ENCODE measurements around the gene ARMH3. TPM values are rescaled to one million over a fixed set of nuclear protein-coding genes. Genes with fewer than 3 reads are reported as not detected.
"Not testable (repeated sequence)": the region's sequence is repeated elsewhere in the genome, so short reads cannot be mapped to it uniquely, and the experiment has no call there.

Gene ARMH3
- total RNA-seq, 1 donor from 2014 or later, result 19.1 TPM

- intact Hi-C loops (cut with micrococcal nuclease), result loop anchor here (5.0 kb wide), 1 partner anchor 250 kb away; the partner anchor contains the start of gene OGA
- Mint-ChIP-seq H3K36me3 (ENCODE audit: low read depth) (peaks cover 9% of the 10 kb centered on the region), H3K9me3 (no peaks in the 10 kb centered on the region), H3K4me1 (ENCODE audit: low read depth) (peaks cover 21% of the 10 kb centered on the region), H3K27me3 (ENCODE audit: low read depth) (no peaks in the 10 kb centered on the region), H3K4me3 (ENCODE audit: low read depth) (peak overlapping the region; percentile 66), H3K27ac (no peak overlapping the region)
- DNase-seq (ENCODE audit: low spot score), result no peak
Observed at GRCh38 chr10:102067091-102067916, 11.3 kb upstream of the ARMH3 start.

- H3K27ac Mint-ChIP-seq, result peak overlapping the region; percentile 78
- no peak for DNase-seq (ENCODE audit: low spot score)
- intact Hi-C loops (cut with micrococcal nuclease), result loop anchor here (5.0 kb wide), 1 partner anchor 249 kb away; the partner anchor contains the start of gene OGA
- H3K4me3 Mint-ChIP-seq (ENCODE audit: low read depth), result peak overlapping the region; percentile 86
- H3K27me3 Mint-ChIP-seq (ENCODE audit: low read depth), result no peaks in the 10 kb centered on the region
- peaks cover 9% of the 10 kb centered on the region for H3K36me3 Mint-ChIP-seq (ENCODE audit: low read depth)
- peaks cover 21% of the 10 kb centered on the region for H3K4me1 Mint-ChIP-seq (ENCODE audit: low read depth)
- no peaks in the 10 kb centered on the region for H3K9me3 Mint-ChIP-seq
Observed at GRCh38 chr10:102066399-102067088, 10.6 kb upstream of the ARMH3 start.

GRCh38 chr10:102065561-102066398 is 9.8 kb upstream of the ARMH3 start:
- DNase-seq (ENCODE audit: low spot score), result no peak
- Mint-ChIP-seq H3K36me3 (ENCODE audit: low read depth) (peaks cover 9% of the 10 kb centered on the region), H3K9me3 (no peaks in the 10 kb centered on the region), H3K27ac (peak overlapping the region; percentile 78), H3K27me3 (ENCODE audit: low read depth) (no peaks in the 10 kb centered on the region), H3K4me3 (ENCODE audit: low read depth) (peak overlapping the region; percentile 86), H3K4me1 (ENCODE audit: low read depth) (peaks cover 21% of the 10 kb centered on the region)
- intact Hi-C loops (cut with micrococcal nuclease), result loop anchor here (1.0 to 5.0 kb wide), 4 partner anchors 9 to 248 kb away; partner anchors contain the start of genes ARMH3, NOLC1 and OGA

GRCh38 chr10:102064868-102065560 is 9.0 kb upstream of the ARMH3 start, which contains the start of gene HPS6:
Gene HPS6 (plus strand): TSS chr10:102065349. CDS start chr10:102065475, 126 bp downstream.
- DNase-seq (ENCODE audit: low spot score), result peak; percentile 88
- H3K27me3 Mint-ChIP-seq (ENCODE audit: low read depth), result no peaks in the 10 kb centered on the region
- intact Hi-C loops (cut with micrococcal nuclease), result loop anchor here (1.0 to 5.0 kb wide), 4 partner anchors 9 to 248 kb away; partner anchors contain the start of genes ARMH3, NOLC1 and OGA
- H3K36me3 Mint-ChIP-seq (ENCODE audit: low read depth), result peaks cover 9% of the 10 kb centered on the region
- no peaks in the 10 kb centered on the region for H3K9me3 Mint-ChIP-seq
- H3K27ac Mint-ChIP-seq, result peak within 1 kb of the TSS; percentile 89
- peak within 1 kb of the TSS; percentile 86 for H3K4me3 Mint-ChIP-seq (ENCODE audit: low read depth)
- H3K4me1 Mint-ChIP-seq (ENCODE audit: low read depth), result peaks cover 21% of the 10 kb centered on the region

- peak overlapping the region; percentile 89 for H3K27ac Mint-ChIP-seq
- peaks cover 7% of the 10 kb centered on the region for H3K36me3 Mint-ChIP-seq (ENCODE audit: low read depth)
- intact Hi-C loops (cut with micrococcal nuclease), result loop anchor here (2.0 kb wide), 2 partner anchors 54 to 88 kb away; partner anchors contain the start of gene NOLC1
- H3K9me3 Mint-ChIP-seq, result no peaks in the 10 kb centered on the region
- H3K4me3 Mint-ChIP-seq (ENCODE audit: low read depth), result peak overlapping the region; percentile 80
- H3K27me3 Mint-ChIP-seq (ENCODE audit: low read depth), result no peaks in the 10 kb centered on the region
- DNase-seq (ENCODE audit: low spot score), result no peak
- H3K4me1 Mint-ChIP-seq (ENCODE audit: low read depth), result peaks cover 21% of the 10 kb centered on the region
Observed at GRCh38 chr10:102064503-102064867, 8.5 kb upstream of the ARMH3 start.

- no peak overlapping the region for H3K27ac Mint-ChIP-seq
- H3K36me3 Mint-ChIP-seq (ENCODE audit: low read depth), result peaks cover 4% of the 10 kb centered on the region
- no peaks in the 10 kb centered on the region for H3K9me3 Mint-ChIP-seq
- H3K27me3 Mint-ChIP-seq (ENCODE audit: low read depth), result no peaks in the 10 kb centered on the region
- no peak overlapping the region for H3K4me3 Mint-ChIP-seq (ENCODE audit: low read depth)
- intact Hi-C loops (cut with micrococcal nuclease), result no loop called here
- H3K4me1 Mint-ChIP-seq (ENCODE audit: low read depth), result peaks cover 16% of the 10 kb centered on the region
- DNase-seq (ENCODE audit: low spot score), result no peak
Observed at GRCh38 chr10:102059987-102060386, 4.0 kb upstream of the ARMH3 start.

- Mint-ChIP-seq H3K27ac (peak overlapping the region; percentile 92), H3K4me3 (ENCODE audit: low read depth) (peak overlapping the region; percentile 94), H3K4me1 (ENCODE audit: low read depth) (peaks cover 16% of the 10 kb centered on the region)
- DNase-seq (ENCODE audit: low spot score); H3K27me3 Mint-ChIP-seq (ENCODE audit: low read depth); H3K36me3 Mint-ChIP-seq (ENCODE audit: low read depth); intact Hi-C loops (cut with micrococcal nuclease); H3K9me3 Mint-ChIP-seq: not testable (repeated sequence)
Observed at GRCh38 chr10:102054881-102055646, 909 bp downstream of the ARMH3 start.

GRCh38 chr10:102046095-102046494 is 9.9 kb downstream of the ARMH3 start:
- H3K36me3 Mint-ChIP-seq (ENCODE audit: low read depth), result peaks cover 3% of the 10 kb centered on the region
- no peaks in the 10 kb centered on the region for H3K27me3 Mint-ChIP-seq (ENCODE audit: low read depth)
- H3K4me3 Mint-ChIP-seq (ENCODE audit: low read depth), result no peak overlapping the region
- no peak overlapping the region for H3K27ac Mint-ChIP-seq
- no peaks in the 10 kb centered on the region for H3K9me3 Mint-ChIP-seq
- no peak for DNase-seq (ENCODE audit: low spot score)
- peaks cover 10% of the 10 kb centered on the region for H3K4me1 Mint-ChIP-seq (ENCODE audit: low read depth)
- intact Hi-C loops (cut with micrococcal nuclease), result no loop called here

GRCh38 chr10:102045292-102045691 is 10.7 kb downstream of the ARMH3 start:
- H3K36me3 Mint-ChIP-seq (ENCODE audit: low read depth), result peaks cover 3% of the 10 kb centered on the region
- H3K27me3 Mint-ChIP-seq (ENCODE audit: low read depth), result no peaks in the 10 kb centered on the region
- intact Hi-C loops (cut with micrococcal nuclease), result no loop called here
- no peak overlapping the region for H3K27ac Mint-ChIP-seq
- H3K9me3 Mint-ChIP-seq, result no peaks in the 10 kb centered on the region
- peaks cover 14% of the 10 kb centered on the region for H3K4me1 Mint-ChIP-seq (ENCODE audit: low read depth)
- no peak for DNase-seq (ENCODE audit: low spot score)
- no peak overlapping the region for H3K4me3 Mint-ChIP-seq (ENCODE audit: low read depth)

- Mint-ChIP-seq H3K9me3 (no peaks in the 10 kb centered on the region), H3K4me1 (ENCODE audit: low read depth) (peaks cover 10% of the 10 kb centered on the region), H3K36me3 (ENCODE audit: low read depth) (peaks cover 28% of the 10 kb centered on the region)
Observed at GRCh38 chr10:102040305-102041050, 15.5 kb downstream of the ARMH3 start.

GRCh38 chr10:102038410-102038809 is 17.6 kb downstream of the ARMH3 start:
- H3K4me3 Mint-ChIP-seq (ENCODE audit: low read depth), result no peak overlapping the region
- H3K9me3 Mint-ChIP-seq, result no peaks in the 10 kb centered on the region
- H3K4me1 Mint-ChIP-seq (ENCODE audit: low read depth), result peaks cover 7% of the 10 kb centered on the region
- no peaks in the 10 kb centered on the region for H3K27me3 Mint-ChIP-seq (ENCODE audit: low read depth)
- no peak overlapping the region for H3K27ac Mint-ChIP-seq
- intact Hi-C loops (cut with micrococcal nuclease), result no loop called here
- no peak for DNase-seq (ENCODE audit: low spot score)
- H3K36me3 Mint-ChIP-seq (ENCODE audit: low read depth), result peaks cover 28% of the 10 kb centered on the region

More at GRCh38 chr10:102040305-102041050, 15.5 kb downstream of the ARMH3 start:
- Mint-ChIP-seq H3K27me3 (ENCODE audit: low read depth) (no peaks in the 10 kb centered on the region), H3K4me3 (ENCODE audit: low read depth) (no peak overlapping the region), H3K27ac (no peak overlapping the region)
- no peak for DNase-seq (ENCODE audit: low spot score)
- intact Hi-C loops (cut with micrococcal nuclease), result no loop called here
